Kidney epithelial cell (primary cell): ENCODE data around the gene CD81. TPM values are rescaled to one million over a fixed set of nuclear protein-coding genes. Genes with fewer than 3 reads are reported as not detected.

ENCODE experiments used
- DNase-seq: peaks from one replicate; pipeline ENCODE4 v3.0.0-alpha.2; 2010; ENCODE audit warnings: low read depth
- H3K27me3 ChIP-seq: 2 replicates; pipeline ENCODE4 v1.6.0; 2011; ENCODE audit warnings: low read length; ENCODE audit not compliant: control insufficient read depth, insufficient read depth
- H3K36me3 ChIP-seq: 2 replicates; pipeline ENCODE4 v1.5.1; 2011; ENCODE audit warnings: low read length; ENCODE audit not compliant: control insufficient read depth, insufficient read depth
- H3K4me3 ChIP-seq: 2 replicates; pipeline ENCODE4 v1.5.1; 2011; ENCODE audit warnings: low read depth, mild to moderate bottlenecking, control low read depth, low read length
- total RNA-seq: library from RNA; depleted of rRNA; stranded (reverse); fragments of >200 nt; gene quantifications from 2 replicates; pipeline ENCODE4 v1.2.3, GENCODE V29; 2015
- TF ChIP-seq, protein P1 (sequence below): IDR thresholded peaks from 2 replicates; pipeline ENCODE4 v1.5.1; 2011; ENCODE audit warnings: mild to moderate bottlenecking, moderate library complexity, low read length, control low read depth, inconsistent platforms; ENCODE audit not compliant: insufficient read depth, poor library complexity, severe bottlenecking

The CD81 gene
- total RNA-seq, 1 donor from 2014 or later: 216 TPM

DNA sequence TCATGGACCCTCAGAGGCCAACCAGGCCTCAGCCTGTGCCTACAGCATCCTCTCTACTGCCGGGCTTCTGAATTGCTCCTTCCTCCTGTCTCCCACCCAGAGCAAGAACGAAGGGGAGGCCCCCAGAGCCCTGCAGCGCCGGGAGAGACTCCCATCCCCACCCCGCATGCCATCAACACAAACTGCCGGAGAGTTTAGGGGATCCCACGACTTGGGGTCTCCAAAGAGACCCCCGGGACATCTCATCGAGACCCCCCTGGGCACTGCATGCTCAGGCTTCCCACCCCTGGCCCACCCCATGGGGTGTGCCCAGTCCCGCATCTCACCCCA lies 8.3 kb upstream of the CD81 start:
- TF ChIP-seq, protein P1, sequence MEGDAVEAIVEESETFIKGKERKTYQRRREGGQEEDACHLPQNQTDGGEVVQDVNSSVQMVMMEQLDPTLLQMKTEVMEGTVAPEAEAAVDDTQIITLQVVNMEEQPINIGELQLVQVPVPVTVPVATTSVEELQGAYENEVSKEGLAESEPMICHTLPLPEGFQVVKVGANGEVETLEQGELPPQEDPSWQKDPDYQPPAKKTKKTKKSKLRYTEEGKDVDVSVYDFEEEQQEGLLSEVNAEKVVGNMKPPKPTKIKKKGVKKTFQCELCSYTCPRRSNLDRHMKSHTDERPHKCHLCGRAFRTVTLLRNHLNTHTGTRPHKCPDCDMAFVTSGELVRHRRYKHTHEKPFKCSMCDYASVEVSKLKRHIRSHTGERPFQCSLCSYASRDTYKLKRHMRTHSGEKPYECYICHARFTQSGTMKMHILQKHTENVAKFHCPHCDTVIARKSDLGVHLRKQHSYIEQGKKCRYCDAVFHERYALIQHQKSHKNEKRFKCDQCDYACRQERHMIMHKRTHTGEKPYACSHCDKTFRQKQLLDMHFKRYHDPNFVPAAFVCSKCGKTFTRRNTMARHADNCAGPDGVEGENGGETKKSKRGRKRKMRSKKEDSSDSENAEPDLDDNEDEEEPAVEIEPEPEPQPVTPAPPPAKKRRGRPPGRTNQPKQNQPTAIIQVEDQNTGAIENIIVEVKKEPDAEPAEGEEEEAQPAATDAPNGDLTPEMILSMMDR: no peak
- no peak overlapping the region for H3K4me3 ChIP-seq

DNA sequence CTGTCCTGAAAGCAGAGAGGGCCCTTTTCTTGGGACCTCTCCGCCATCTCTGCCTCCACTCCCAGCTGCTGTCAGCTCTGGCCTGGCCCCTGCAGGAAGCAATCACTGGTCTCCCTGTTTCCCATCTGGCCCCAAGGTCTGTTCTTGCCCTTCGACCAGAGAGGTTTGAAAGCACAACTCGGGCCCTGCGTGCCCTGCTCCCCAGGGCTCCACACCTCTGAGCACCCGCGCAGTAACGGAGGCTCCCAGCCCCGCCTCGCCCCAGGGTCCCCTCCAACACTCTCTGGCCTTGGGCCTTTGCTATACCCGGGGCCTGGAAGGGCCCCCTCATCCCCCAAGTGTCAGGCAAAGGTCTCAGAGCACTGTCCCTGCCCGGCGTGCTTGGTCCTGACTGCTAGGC lies 7.8 kb upstream of the CD81 start:
- TF ChIP-seq, protein P1: no peak
- DNase-seq: no peak
- no peaks in the 10 kb centered on the region for H3K27me3 ChIP-seq
- H3K36me3 ChIP-seq: no peaks in the 10 kb centered on the region
- H3K4me3 ChIP-seq: no peak overlapping the region

More for the DNA sequence above, 8.3 kb upstream of the CD81 start:
- Histone ChIP-seq H3K27me3 (no peaks in the 10 kb centered on the region), H3K36me3 (no peaks in the 10 kb centered on the region)
- no peak for DNase-seq

DNA sequence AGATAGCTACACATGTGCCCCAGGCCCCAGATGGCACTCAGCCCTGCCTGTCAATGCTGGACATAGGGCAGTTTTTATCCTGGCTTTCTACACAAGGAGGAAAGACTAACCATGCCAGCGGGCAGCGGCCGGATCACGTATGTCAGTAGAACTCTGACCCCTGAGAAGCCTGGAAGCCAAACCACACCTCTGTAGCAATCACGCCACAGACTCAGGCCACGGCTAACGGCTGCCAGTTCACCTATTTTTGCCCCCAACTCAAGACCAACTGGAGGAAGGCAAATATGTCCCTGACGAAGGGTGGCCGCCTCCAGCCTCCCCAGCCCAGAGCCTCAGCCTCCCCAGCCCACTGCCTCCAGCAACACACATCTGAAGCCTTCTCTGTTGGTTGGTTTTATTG lies 7.2 kb upstream of the CD81 start:
- TF ChIP-seq, protein P1: no peak
- no peaks in the 10 kb centered on the region for H3K27me3 ChIP-seq
- H3K4me3 ChIP-seq: no peak overlapping the region
- no peaks in the 10 kb centered on the region for H3K36me3 ChIP-seq
- no peak for DNase-seq

DNA sequence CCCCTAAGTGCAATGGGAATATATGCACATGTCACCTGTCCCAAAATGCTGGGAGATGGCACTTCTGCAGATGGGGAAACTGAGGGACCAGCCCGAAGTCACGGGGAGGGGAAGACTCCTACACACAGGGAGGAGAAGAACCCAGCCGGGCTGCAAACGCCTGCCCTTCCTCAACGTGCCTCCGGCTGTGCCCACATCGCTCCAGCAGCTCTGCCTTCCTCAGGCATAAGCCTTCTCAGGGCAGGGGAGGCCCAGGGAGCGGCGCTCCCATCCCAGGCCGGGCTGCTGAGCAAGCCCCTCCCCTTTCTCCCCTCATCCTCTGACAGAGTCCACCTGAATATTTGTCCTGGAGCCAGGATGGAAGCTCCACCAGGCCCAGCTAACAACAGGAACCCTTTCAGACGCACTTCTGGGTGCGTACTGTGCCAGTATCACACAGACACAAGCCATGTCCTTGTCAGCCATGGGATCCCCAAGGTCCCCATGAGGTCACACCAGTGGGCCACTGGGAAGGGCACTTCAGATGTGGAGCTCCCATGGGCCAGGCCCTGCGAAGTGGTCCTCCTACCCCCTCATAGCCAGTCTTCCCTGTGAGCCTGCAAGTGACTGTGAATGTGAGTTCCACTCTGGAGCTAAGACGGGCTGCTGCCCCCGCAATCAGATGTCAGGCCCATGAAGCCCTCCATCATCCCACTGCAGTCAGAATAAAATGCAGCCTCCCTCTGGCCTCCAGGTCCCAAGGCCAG lies 2.5 kb upstream of the CD81 start:
- no peaks in the 10 kb centered on the region for H3K36me3 ChIP-seq
- no peak for DNase-seq
- TF ChIP-seq, protein P1: no peak
- no peak overlapping the region for H3K4me3 ChIP-seq
- no peaks in the 10 kb centered on the region for H3K27me3 ChIP-seq

DNA sequence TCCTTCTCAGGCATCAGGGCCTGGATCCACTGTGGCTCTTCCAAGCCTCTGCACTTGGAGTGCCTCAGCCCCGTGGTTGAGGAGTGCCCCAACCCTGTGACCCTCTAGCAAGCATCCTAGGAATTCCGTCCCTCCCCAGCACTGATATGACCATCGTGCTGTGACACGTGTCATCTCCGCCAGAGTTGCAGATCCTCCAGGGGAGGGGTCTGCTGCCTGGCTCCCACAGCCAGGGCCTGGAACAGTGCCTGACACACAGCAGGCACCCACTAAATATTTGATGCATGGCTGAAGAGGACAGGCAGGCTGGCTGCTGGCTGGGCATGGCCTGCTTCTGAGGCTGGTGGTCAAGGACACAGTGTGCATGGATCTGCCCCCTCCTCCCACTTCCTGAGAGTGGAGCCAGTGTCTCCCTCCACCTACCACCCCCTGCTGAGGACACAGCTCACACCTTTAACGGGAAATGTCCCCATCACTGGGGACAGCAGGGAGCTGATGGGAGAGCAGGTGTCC lies 1.7 kb upstream of the CD81 start:
- H3K36me3 ChIP-seq: no peaks in the 10 kb centered on the region
- no peak overlapping the region for H3K4me3 ChIP-seq
- H3K27me3 ChIP-seq: no peaks in the 10 kb centered on the region
- TF ChIP-seq, protein P1: no peak
- no peak for DNase-seq
